HepG2 (cell line): ENCODE results near the gene CALML6. TPM values are rescaled to one million over a fixed set of nuclear protein-coding genes. Genes with fewer than 3 reads are reported as not detected.

ENCODE experiments used
- ATF7-NPFF ChIP-seq: sonication (generic); formaldehyde crosslinking; IDR thresholded peaks from 2 replicates; pipeline ENCODE4 v1.8.1; 2023; ENCODE audit warnings: mild to moderate bottlenecking, low read depth, missing genetic modification reagents, moderate library complexity
- DNMT1 ChIP-seq: sonication (generic); formaldehyde crosslinking; IDR thresholded peaks from 2 replicates; pipeline ENCODE4 v1.5.1; 2020; ENCODE audit warnings: mild to moderate bottlenecking, missing genetic modification reagents
- ELF3 ChIP-seq: IDR thresholded peaks from 2 replicates; pipeline ENCODE4 v1.6.1; 2016; ENCODE audit warnings: missing genetic modification reagents, missing compliant biosample characterization
- EP300 ChIP-seq, 3 experiments: sonication (generic) in 1 of 3; formaldehyde crosslinking in 1 of 3; IDR thresholded peaks; 2 replicates each; pipeline versions ENCODE4 v1.5.1 to v1.6.1; 2011 to 2020; ENCODE audit warnings: low read depth in 2 of 3, low read length in 2 of 3, borderline replicate concordance in 1 of 3, improper control_type of control experiment in 1 of 3, mild to moderate bottlenecking in 1 of 3, missing genetic modification reagents in 1 of 3, moderate library complexity in 1 of 3
- ERF ChIP-seq: IDR thresholded peaks from 2 replicates; pipeline ENCODE4 v1.6.1; 2018; ENCODE audit warnings: missing biosample characterization, missing genetic modification reagents
- FOXA3 ChIP-seq: IDR thresholded peaks from 2 replicates; pipeline ENCODE4 v1.6.1; 2016; ENCODE audit warnings: missing genetic modification reagents, missing compliant biosample characterization
- HHEX ChIP-seq: IDR thresholded peaks from 2 replicates; pipeline ENCODE4 v1.6.1; 2016; ENCODE audit warnings: control low read depth
- HMG20A ChIP-seq: IDR thresholded peaks from 2 replicates; pipeline ENCODE4 v1.6.1; 2016; ENCODE audit warnings: borderline replicate concordance
- JUND ChIP-seq: sonication (generic); formaldehyde crosslinking; IDR thresholded peaks from 2 replicates; pipeline ENCODE4 v1.8.0; 2022; ENCODE audit warnings: mild to moderate bottlenecking, missing genetic modification reagents
- KAT2B ChIP-seq: fragments of 150-350 bp; IDR thresholded peaks from 2 replicates; pipeline ENCODE4 v1.6.1; 2014; ENCODE audit warnings: low read depth, low read length, borderline replicate concordance
- KDM3A ChIP-seq: IDR thresholded peaks from 2 replicates; pipeline ENCODE4 v1.6.1; 2018; ENCODE audit warnings: low read depth, missing compliant biosample characterization
- MED1 ChIP-seq: sonication (generic); formaldehyde crosslinking; IDR thresholded peaks from 2 replicates; pipeline ENCODE4 v1.4.0; 2020; ENCODE audit warnings: missing genetic modification reagents
- PHF20 ChIP-seq: sonication (generic); formaldehyde crosslinking; IDR thresholded peaks from 2 replicates; pipeline ENCODE4 v1.5.0; 2020; ENCODE audit warnings: mild to moderate bottlenecking, missing genetic modification reagents
- SP4 ChIP-seq: sonication (generic); formaldehyde crosslinking; IDR thresholded peaks from 2 replicates; pipeline ENCODE4 v1.8.1; 2023; ENCODE audit warnings: mild to moderate bottlenecking, missing genetic modification reagents
- ZMYM2 ChIP-seq: sonication (generic); formaldehyde crosslinking; IDR thresholded peaks from 2 replicates; pipeline ENCODE4 v1.8.0; 2022; ENCODE audit warnings: mild to moderate bottlenecking, missing genetic modification reagents
- ZNF205 ChIP-seq: IDR thresholded peaks from 2 replicates; pipeline ENCODE4 v1.6.1; 2018; ENCODE audit warnings: missing biosample characterization, missing genetic modification reagents
- ZNF451 ChIP-seq: sonication (generic); formaldehyde crosslinking; IDR thresholded peaks from 2 replicates; pipeline ENCODE4 v1.5.0; 2020; ENCODE audit warnings: mild to moderate bottlenecking, missing genetic modification reagents
- ZNF501 ChIP-seq: sonication (generic); formaldehyde crosslinking; IDR thresholded peaks from 2 replicates; pipeline ENCODE4 v1.5.1; 2020; ENCODE audit warnings: mild to moderate bottlenecking, moderate library complexity, missing genetic modification reagents
- ZNF567 ChIP-seq: sonication (generic); formaldehyde crosslinking; IDR thresholded peaks from 2 replicates; pipeline ENCODE4 v1.8.1; 2023; ENCODE audit warnings: mild to moderate bottlenecking, missing genetic modification reagents, borderline replicate concordance
- polyA plus RNA-seq, 8 experiments: library from polyadenylated mRNA; depleted of rRNA in 3 of 8; stranded (reverse) in 7 of 8; unstranded in 1 of 8; fragments of >200 nt; fragmentation: Illumina TruSeq in 4 of 8; extraction: Trizol in 4 of 8; gene quantifications; 2 replicates each; pipeline versions ENCODE4 v1.2.1 to v1.2.3, GENCODE V29; 2011 to 2016; ENCODE audit warnings: low read depth in 4 of 8, missing spikeins in 1 of 8, mixed read lengths in 1 of 8; ENCODE audit not compliant: insufficient read depth in 1 of 8
- total RNA-seq, 5 experiments: library from RNA; depleted of rRNA; stranded (reverse); fragments of >200 nt; fragmentation: Illumina TruSeq; extraction: Trizol; gene quantifications; 2 replicates each; pipeline ENCODE4 v1.2.3, GENCODE V29; 2016; ENCODE audit warnings: low read depth in 1 of 5
- TF ChIP-seq, protein P1 (sequence below): sonication (generic); formaldehyde crosslinking; IDR thresholded peaks from 2 replicates; pipeline ENCODE4 v1.4.0; 2020; ENCODE audit warnings: mild to moderate bottlenecking, missing genetic modification reagents
- TF ChIP-seq, protein P2 (sequence below): IDR thresholded peaks from 2 replicates; pipeline ENCODE4 v1.6.1; 2016
- TF ChIP-seq, protein P3 (sequence below): IDR thresholded peaks from 2 replicates; pipeline ENCODE4 v1.4.0; 2020; ENCODE audit warnings: mild to moderate bottlenecking, missing genetic modification reagents
- TF ChIP-seq, protein P4 (sequence below): sonication (generic); formaldehyde crosslinking; IDR thresholded peaks from 2 replicates; pipeline ENCODE4 v1.5.0; 2020; ENCODE audit warnings: mild to moderate bottlenecking, missing genetic modification reagents, moderate library complexity

Gene CALML6
- total and polyA plus RNA-seq, 2 of the 13 experiments (the other 11 are each of a cell fraction or from before 2014, with no cell fraction given): 0.11 to 0.12 TPM

DNA sequence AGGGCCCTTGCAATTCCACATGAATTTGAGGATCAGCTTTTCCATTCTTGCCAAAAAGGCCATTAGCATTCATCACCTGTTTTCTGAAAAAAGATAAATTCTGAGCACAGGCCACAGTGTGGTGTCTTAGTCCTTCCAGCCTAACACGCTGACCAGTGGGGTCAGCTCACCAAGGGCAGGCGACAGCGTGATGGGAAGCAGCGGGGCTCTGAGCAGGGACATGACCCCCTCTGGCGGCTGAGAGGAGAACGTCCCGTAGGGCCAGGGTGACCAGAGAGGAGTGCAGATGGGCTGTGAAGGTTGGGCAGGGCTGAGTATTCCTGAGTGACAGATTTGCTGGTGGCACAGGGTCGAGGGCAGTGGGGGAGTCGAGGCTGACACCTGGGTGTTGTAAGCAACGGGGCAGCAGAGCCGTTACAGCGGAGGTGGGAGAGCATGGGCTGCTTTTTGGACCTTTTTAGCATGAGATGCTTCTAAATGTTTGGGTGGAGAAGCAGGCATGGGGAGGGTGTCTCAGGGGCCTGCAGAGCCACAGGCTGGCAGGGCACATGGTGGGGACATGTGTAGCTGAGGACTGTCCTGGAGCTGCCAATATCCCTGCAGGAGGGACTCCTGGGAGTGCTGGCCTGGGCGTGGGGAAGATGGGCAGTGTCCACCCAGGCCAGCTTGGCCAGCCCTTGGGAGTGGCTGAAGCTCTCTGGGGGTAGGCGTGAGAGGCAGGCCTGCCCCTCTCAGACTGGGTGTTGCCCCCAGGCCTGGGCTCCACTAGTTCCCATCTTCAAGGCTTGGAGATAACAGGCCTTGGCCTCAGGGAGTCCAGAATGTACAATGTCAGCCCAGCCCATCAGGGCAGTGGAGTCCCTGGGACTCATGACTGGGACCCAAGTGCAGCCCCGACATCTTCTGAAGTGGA, 8.6 kb upstream of the CALML6 start (continued):
- TF ChIP-seq ELF3 (CRISPR knock-in tag) (peak; percentile 57), ZNF567 (CRISPR knock-in tag) (0 out of 2 replicates have a peak, but pooled peaks have one; percentile 26), ZNF451 (no peak), EP300 (IDR thresholded peaks at IDR 0.05; ENCODE audit: low read depth in 2 of 2, low read length in 2 of 2) (no peak), EP300 (CRISPR knock-in tag; IDR thresholded peaks at IDR 0.05; ENCODE audit: borderline replicate concordance) (0 out of 2 replicates have a peak, but pooled peaks have one; percentile 15), DNMT1 (CRISPR knock-in tag) (no peak), ZNF205 (CRISPR knock-in tag) (0 out of 2 replicates have a peak, but pooled peaks have one; percentile 58), ERF (CRISPR knock-in tag) (peak; percentile 71; the same call in 1 of the 2 replicates), HHEX (CRISPR knock-in tag) (no peak), JUND (CRISPR knock-in tag) (no peak), FOXA3 (CRISPR knock-in tag) (peak; percentile 36; the same call in 1 of the 2 replicates), HMG20A (CRISPR knock-in tag) (no peak), PHF20 (CRISPR knock-in tag) (no peak), SP4 (CRISPR knock-in tag) (peak; percentile 61), ATF7-NPFF (CRISPR knock-in tag) (no peak), MED1 (CRISPR knock-in tag) (peak; percentile 61; the same call in 1 of the 2 replicates), ZNF501 (CRISPR knock-in tag) (no peak; the same call in 1 of the 2 replicates), ZMYM2 (CRISPR knock-in tag) (no peak), KAT2B (no peak), KDM3A (CRISPR knock-in tag) (peak; percentile 67; the same call in 1 of the 2 replicates)
- TF ChIP-seq, protein P1, sequence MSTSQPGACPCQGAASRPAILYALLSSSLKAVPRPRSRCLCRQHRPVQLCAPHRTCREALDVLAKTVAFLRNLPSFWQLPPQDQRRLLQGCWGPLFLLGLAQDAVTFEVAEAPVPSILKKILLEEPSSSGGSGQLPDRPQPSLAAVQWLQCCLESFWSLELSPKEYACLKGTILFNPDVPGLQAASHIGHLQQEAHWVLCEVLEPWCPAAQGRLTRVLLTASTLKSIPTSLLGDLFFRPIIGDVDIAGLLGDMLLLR: no peak
- TF ChIP-seq, protein P2, sequence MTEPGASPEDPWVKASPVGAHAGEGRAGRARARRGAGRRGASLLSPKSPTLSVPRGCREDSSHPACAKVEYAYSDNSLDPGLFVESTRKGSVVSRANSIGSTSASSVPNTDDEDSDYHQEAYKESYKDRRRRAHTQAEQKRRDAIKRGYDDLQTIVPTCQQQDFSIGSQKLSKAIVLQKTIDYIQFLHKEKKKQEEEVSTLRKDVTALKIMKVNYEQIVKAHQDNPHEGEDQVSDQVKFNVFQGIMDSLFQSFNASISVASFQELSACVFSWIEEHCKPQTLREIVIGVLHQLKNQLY (CRISPR knock-in tag): 0 out of 2 replicates have a peak, but pooled peaks have one; percentile 54
- TF ChIP-seq, protein P3, sequence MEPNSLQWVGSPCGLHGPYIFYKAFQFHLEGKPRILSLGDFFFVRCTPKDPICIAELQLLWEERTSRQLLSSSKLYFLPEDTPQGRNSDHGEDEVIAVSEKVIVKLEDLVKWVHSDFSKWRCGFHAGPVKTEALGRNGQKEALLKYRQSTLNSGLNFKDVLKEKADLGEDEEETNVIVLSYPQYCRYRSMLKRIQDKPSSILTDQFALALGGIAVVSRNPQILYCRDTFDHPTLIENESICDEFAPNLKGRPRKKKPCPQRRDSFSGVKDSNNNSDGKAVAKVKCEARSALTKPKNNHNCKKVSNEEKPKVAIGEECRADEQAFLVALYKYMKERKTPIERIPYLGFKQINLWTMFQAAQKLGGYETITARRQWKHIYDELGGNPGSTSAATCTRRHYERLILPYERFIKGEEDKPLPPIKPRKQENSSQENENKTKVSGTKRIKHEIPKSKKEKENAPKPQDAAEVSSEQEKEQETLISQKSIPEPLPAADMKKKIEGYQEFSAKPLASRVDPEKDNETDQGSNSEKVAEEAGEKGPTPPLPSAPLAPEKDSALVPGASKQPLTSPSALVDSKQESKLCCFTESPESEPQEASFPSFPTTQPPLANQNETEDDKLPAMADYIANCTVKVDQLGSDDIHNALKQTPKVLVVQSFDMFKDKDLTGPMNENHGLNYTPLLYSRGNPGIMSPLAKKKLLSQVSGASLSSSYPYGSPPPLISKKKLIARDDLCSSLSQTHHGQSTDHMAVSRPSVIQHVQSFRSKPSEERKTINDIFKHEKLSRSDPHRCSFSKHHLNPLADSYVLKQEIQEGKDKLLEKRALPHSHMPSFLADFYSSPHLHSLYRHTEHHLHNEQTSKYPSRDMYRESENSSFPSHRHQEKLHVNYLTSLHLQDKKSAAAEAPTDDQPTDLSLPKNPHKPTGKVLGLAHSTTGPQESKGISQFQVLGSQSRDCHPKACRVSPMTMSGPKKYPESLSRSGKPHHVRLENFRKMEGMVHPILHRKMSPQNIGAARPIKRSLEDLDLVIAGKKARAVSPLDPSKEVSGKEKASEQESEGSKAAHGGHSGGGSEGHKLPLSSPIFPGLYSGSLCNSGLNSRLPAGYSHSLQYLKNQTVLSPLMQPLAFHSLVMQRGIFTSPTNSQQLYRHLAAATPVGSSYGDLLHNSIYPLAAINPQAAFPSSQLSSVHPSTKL (CRISPR knock-in tag): peak; percentile 52
- TF ChIP-seq, protein P4, sequence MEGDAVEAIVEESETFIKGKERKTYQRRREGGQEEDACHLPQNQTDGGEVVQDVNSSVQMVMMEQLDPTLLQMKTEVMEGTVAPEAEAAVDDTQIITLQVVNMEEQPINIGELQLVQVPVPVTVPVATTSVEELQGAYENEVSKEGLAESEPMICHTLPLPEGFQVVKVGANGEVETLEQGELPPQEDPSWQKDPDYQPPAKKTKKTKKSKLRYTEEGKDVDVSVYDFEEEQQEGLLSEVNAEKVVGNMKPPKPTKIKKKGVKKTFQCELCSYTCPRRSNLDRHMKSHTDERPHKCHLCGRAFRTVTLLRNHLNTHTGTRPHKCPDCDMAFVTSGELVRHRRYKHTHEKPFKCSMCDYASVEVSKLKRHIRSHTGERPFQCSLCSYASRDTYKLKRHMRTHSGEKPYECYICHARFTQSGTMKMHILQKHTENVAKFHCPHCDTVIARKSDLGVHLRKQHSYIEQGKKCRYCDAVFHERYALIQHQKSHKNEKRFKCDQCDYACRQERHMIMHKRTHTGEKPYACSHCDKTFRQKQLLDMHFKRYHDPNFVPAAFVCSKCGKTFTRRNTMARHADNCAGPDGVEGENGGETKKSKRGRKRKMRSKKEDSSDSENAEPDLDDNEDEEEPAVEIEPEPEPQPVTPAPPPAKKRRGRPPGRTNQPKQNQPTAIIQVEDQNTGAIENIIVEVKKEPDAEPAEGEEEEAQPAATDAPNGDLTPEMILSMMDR: peak; percentile 98
